HepG2 (cell line): ENCODE data around the gene MDM4. TPM values are rescaled to one million over a fixed set of nuclear protein-coding genes. Genes with fewer than 3 reads are reported as not detected.

Experiments
- ATAC-seq: fragments of 200-7000 bp; cut with Tn5 transposase; 3 replicates; pipeline ENCODE4 v1.9.1; 2020; ENCODE audit warnings: mild to moderate bottlenecking, moderate library complexity
- BruUV-seq: library from RNA; stranded (reverse); fragments of 400-500 nt; replicated peaks from 2 replicates; lab custom pipeline; 2021; lab: Mats Ljungman, UMichigan
- CTCF ChIA-PET: fragments of 300-600 bp; formaldehyde crosslinking; extraction: SDS; loops from one replicate; lab custom pipeline; 2021; ENCODE audit warnings: low total read pairs, inconsistent platforms, low intra/inter-chr PET ratio; lab: Yijun Ruan, JAX
- POLR2A ChIA-PET: fragments of 350-600 bp; sonication (Branson Sonifier 250); formaldehyde crosslinking; loops from one replicate; lab custom pipeline; 2020; ENCODE audit warnings: antibody characterized with exemption, inconsistent platforms; lab: Yijun Ruan, JAX
- DNase-seq: peaks from one replicate; pipeline ENCODE4 v3.0.0-alpha.2; 2015; ENCODE audit warnings: low spot score
- FAIRE-seq: peaks from 3 replicates; lab custom pipeline; 2011; peaks lifted over from hg19 to GRCh38; lab: Jason Lieb, UNC
- H2AFZ ChIP-seq: one replicate; pipeline ENCODE4 v1.6.1; 2011; ENCODE audit warnings: low read length, inconsistent platforms
- H3K27ac ChIP-seq: fragments of 300-600 bp; 3 replicates; pipeline ENCODE4 v1.8.0; 2011; ENCODE audit warnings: mixed run types, mild to moderate bottlenecking, mixed read lengths, low read length, inconsistent platforms; ENCODE audit not compliant: insufficient read depth; ENCODE audit errors: extremely low read length
- H3K27me3 ChIP-seq, 2 experiments: fragments of 200-600 bp in 1 of 2; 2 replicates in 1 of 2; 3 replicates in 1 of 2; pipeline versions ENCODE4 v1.6.0 to v1.8.0; 2011; ENCODE audit warnings: low read length in 2 of 2, mild to moderate bottlenecking in 2 of 2, moderate library complexity in 2 of 2, inconsistent platforms in 1 of 2; ENCODE audit not compliant: insufficient read depth in 2 of 2, control insufficient read depth in 1 of 2
- H3K36me3 ChIP-seq, 2 experiments: fragments of 200-600 bp in 1 of 2; replicated peaks in 1 of 2; 2 replicates in 1 of 2; 3 replicates in 1 of 2; pipeline versions ENCODE4 v1.5.1 to v1.8.0; 2011; ENCODE audit warnings: low read length in 2 of 2, inconsistent platforms in 1 of 2; ENCODE audit not compliant: insufficient read depth in 2 of 2, control insufficient read depth in 1 of 2
- H3K4me1 ChIP-seq: 2 replicates; pipeline ENCODE4 v1.5.1; 2012; ENCODE audit warnings: low read length, inconsistent platforms; ENCODE audit not compliant: insufficient read depth
- H3K4me2 ChIP-seq: 2 replicates; pipeline ENCODE4 v1.6.0; 2011; ENCODE audit warnings: low read depth, low read length, inconsistent platforms
- H3K4me3 ChIP-seq, 3 experiments: fragments of 200-600 bp in 1 of 3; sonication (generic), shearing (Covaris generic) in 1 of 3; replicated peaks in 1 of 3; 2 replicates each; pipeline ENCODE4 v1.5.1; 2011 to 2016; ENCODE audit warnings: low read length in 3 of 3, inconsistent platforms in 2 of 3, low read depth in 2 of 3, mild to moderate bottlenecking in 2 of 3, control low read depth in 1 of 3, mixed read lengths in 1 of 3; ENCODE audit not compliant: insufficient read depth in 1 of 3
- H3K79me2 ChIP-seq: one replicate; pipeline ENCODE4 v1.6.1; 2011; ENCODE audit warnings: low read length, inconsistent platforms; ENCODE audit not compliant: insufficient read depth
- H3K9ac ChIP-seq: 2 replicates; pipeline ENCODE4 v1.6.0; 2011; ENCODE audit warnings: mild to moderate bottlenecking, low read depth, low read length, inconsistent platforms; ENCODE audit not compliant: insufficient read depth
- H3K9me3 ChIP-seq: 2 replicates; pipeline ENCODE4 v1.5.1; 2012; ENCODE audit warnings: mild to moderate bottlenecking, low read length
- H4K20me1 ChIP-seq: 2 replicates; pipeline ENCODE4 v1.6.0; 2011; ENCODE audit warnings: inconsistent platforms, mild to moderate bottlenecking, low read length, moderate library complexity; ENCODE audit not compliant: insufficient read depth
- BRF2 ChIP-seq: sonication (generic); formaldehyde crosslinking; IDR thresholded peaks from 2 replicates; pipeline ENCODE4 v1.8.1; 2022; ENCODE audit warnings: mild to moderate bottlenecking, missing genetic modification reagents
- DBP ChIP-seq: sonication (generic); formaldehyde crosslinking; IDR thresholded peaks from 2 replicates; pipeline ENCODE4 v1.4.0; 2020; ENCODE audit warnings: missing genetic modification reagents; ENCODE audit errors: not compliant biosample characterization
- HOXA3 ChIP-seq: sonication (generic); formaldehyde crosslinking; IDR thresholded peaks from 2 replicates; pipeline ENCODE4 v1.5.0; 2020; ENCODE audit warnings: missing genetic modification reagents
- IRF1 ChIP-seq: sonication (generic); formaldehyde crosslinking; IDR thresholded peaks from 2 replicates; pipeline ENCODE4 v1.4.0; 2020; ENCODE audit warnings: low read depth, mild to moderate bottlenecking, missing genetic modification reagents
- KLF13 ChIP-seq: sonication (generic); formaldehyde crosslinking; IDR thresholded peaks from 2 replicates; pipeline ENCODE4 v1.4.0; 2020; ENCODE audit warnings: mild to moderate bottlenecking, missing genetic modification reagents
- KLF16 ChIP-seq, 2 experiments: sonication (generic) in 1 of 2; formaldehyde crosslinking in 1 of 2; IDR thresholded peaks; 2 replicates each; pipeline versions ENCODE4 v1.6.1 to v1.8.0; 2016 to 2023; ENCODE audit warnings: missing genetic modification reagents in 2 of 2, missing compliant biosample characterization in 1 of 2
- RAD51 ChIP-seq: fragments of 450-650 bp; IDR thresholded peaks from 2 replicates; pipeline ENCODE4 v1.6.1; 2016; ENCODE audit warnings: borderline replicate concordance
- USF2 ChIP-seq, 2 experiments: sonication (generic) in 1 of 2; formaldehyde crosslinking in 1 of 2; IDR thresholded peaks; 2 replicates each; pipeline versions ENCODE4 v1.5.1 to v1.6.1; 2011 to 2020; ENCODE audit warnings: borderline replicate concordance in 1 of 2, low read depth in 1 of 2, low read length in 1 of 2, mild to moderate bottlenecking in 1 of 2, missing genetic modification reagents in 1 of 2, moderate library complexity in 1 of 2
- YY1 ChIP-seq: IDR thresholded peaks from 2 replicates; pipeline ENCODE4 v1.6.1; 2011; ENCODE audit warnings: low read length, low read depth, moderate library complexity, mild to moderate bottlenecking; ENCODE audit not compliant: insufficient read depth, insufficient replicate concordance
- ZBTB21 ChIP-seq: sonication (generic); formaldehyde crosslinking; IDR thresholded peaks from 2 replicates; pipeline ENCODE4 v1.4.0; 2020; ENCODE audit warnings: missing genetic modification reagents
- ZFP90 ChIP-seq: sonication (generic); formaldehyde crosslinking; IDR thresholded peaks from 2 replicates; pipeline ENCODE4 v1.8.0; 2022; ENCODE audit warnings: missing genetic modification reagents, mild to moderate bottlenecking, inconsistent platforms, borderline replicate concordance
- ZNF121 ChIP-seq: sonication (generic); formaldehyde crosslinking; IDR thresholded peaks from 2 replicates; pipeline ENCODE4 v1.5.0; 2020; ENCODE audit warnings: mild to moderate bottlenecking, missing genetic modification reagents
- ZNF24 ChIP-seq: fragments of 450-650 bp; IDR thresholded peaks from 2 replicates; pipeline ENCODE4 v1.6.1; 2017; ENCODE audit warnings: antibody characterized with exemption, mild to moderate bottlenecking
- ZNF281 ChIP-seq: sonication (generic); formaldehyde crosslinking; IDR thresholded peaks from 2 replicates; pipeline ENCODE4 v1.4.0; 2020; ENCODE audit warnings: missing genetic modification reagents, borderline replicate concordance
- ZNF354B ChIP-seq: sonication (generic); formaldehyde crosslinking; IDR thresholded peaks from 2 replicates; pipeline ENCODE4 v1.8.0; 2022; ENCODE audit warnings: mild to moderate bottlenecking, missing genetic modification reagents
- ZNF451 ChIP-seq: sonication (generic); formaldehyde crosslinking; IDR thresholded peaks from 2 replicates; pipeline ENCODE4 v1.5.0; 2020; ENCODE audit warnings: mild to moderate bottlenecking, missing genetic modification reagents
- ZNF549 ChIP-seq: sonication (generic); formaldehyde crosslinking; IDR thresholded peaks from 2 replicates; pipeline ENCODE4 v1.5.0; 2020; ENCODE audit warnings: missing genetic modification reagents
- ZNF713 ChIP-seq: sonication (generic); formaldehyde crosslinking; IDR thresholded peaks from 2 replicates; pipeline ENCODE4 v1.4.0; 2020; ENCODE audit warnings: mild to moderate bottlenecking, missing genetic modification reagents
- WGBS: methylation state at CpG from one replicate; pipeline ENCODE4 v1.1.6; 2017; ENCODE audit warnings: low lambda C conversion rate; 5-methylcytosine and 5-hydroxymethylcytosine counted together
- in situ Hi-C: cut with HindIII; loops from 2 replicates; pipeline ENCODE4 v1.10.0; 2017; ENCODE audit warnings: low pct_unique_long_range_greater_than_20kb; ENCODE audit not compliant: extremely low pct_ligation_motif_present
- intact Hi-C: fragments of 100-400 bp; cut with micrococcal nuclease; formaldehyde crosslinking; loops from one replicate; pipeline ENCODE4 v1.10.0; 2022; ENCODE audit not compliant: unreplicated experiment
- polyA plus RNA-seq, 8 experiments: library from polyadenylated mRNA; depleted of rRNA in 3 of 8; stranded (reverse) in 7 of 8; unstranded in 1 of 8; fragments of >200 nt; fragmentation: Illumina TruSeq in 4 of 8; extraction: Trizol in 4 of 8; gene quantifications; 2 replicates each; pipeline versions ENCODE4 v1.2.1 to v1.2.3, GENCODE V29; 2011 to 2016; ENCODE audit warnings: low read depth in 4 of 8, missing spikeins in 1 of 8, mixed read lengths in 1 of 8; ENCODE audit not compliant: insufficient read depth in 1 of 8
- total RNA-seq, 5 experiments: library from RNA; depleted of rRNA; stranded (reverse); fragments of >200 nt; fragmentation: Illumina TruSeq; extraction: Trizol; gene quantifications; 2 replicates each; pipeline ENCODE4 v1.2.3, GENCODE V29; 2016; ENCODE audit warnings: low read depth in 1 of 5

The MDM4 gene
- total and polyA plus RNA-seq, 2 of the 13 experiments (the other 11 are each of a cell fraction or from before 2014, with no cell fraction given): 14.9 to 19.0 TPM

GRCh38 chr1:204468206-204468605, 48.0 kb upstream of the MDM4 start:
- intact Hi-C loops: no loop called here
- no peaks in the 10 kb centered on the region for H3K9me3 ChIP-seq
- TF ChIP-seq DBP (CRISPR knock-in tag) (no peak), KLF13 (CRISPR knock-in tag) (no peak), IRF1 (CRISPR knock-in tag) (no peak), KLF16 (CRISPR knock-in tag; IDR thresholded peaks at IDR 0.05) (no peak), ZNF549 (CRISPR knock-in tag) (no peak), ZNF354B (CRISPR knock-in tag) (no peak), USF2 (IDR thresholded peaks at IDR 0.05; ENCODE audit: low read depth, low read length) (no peak), USF2 (CRISPR knock-in tag; IDR thresholded peaks at IDR 0.05; ENCODE audit: borderline replicate concordance) (no peak), ZNF281 (CRISPR knock-in tag) (no peak), ZFP90 (no peak), ZNF713 (CRISPR knock-in tag) (no peak), ZBTB21 (CRISPR knock-in tag) (no peak), RAD51 (no peak), BRF2 (CRISPR knock-in tag) (no peak), ZNF121 (no peak), ZNF451 (CRISPR knock-in tag) (no peak), YY1 (no peak), HOXA3 (CRISPR knock-in tag) (no peak), ZNF24 (no peak)

More at GRCh38 chr1:204468206-204468605, 48.0 kb upstream of the MDM4 start:
- BruUV-seq: no TSS peak
- Histone ChIP-seq H3K79me2 (no peaks in the 10 kb centered on the region), H4K20me1 (no peaks in the 10 kb centered on the region), H3K4me2 (no peak overlapping the region), H3K4me1 (no peaks in the 10 kb centered on the region), H3K9ac (no peak overlapping the region), H3K36me3 (peaks cover 3 to 5% of the 10 kb centered on the region in 2 experiments; a peak in 1 of 5 replicates), H3K27me3 (no peaks in the 10 kb centered on the region), H3K27ac (no peak overlapping the region), H3K4me3 (no peak overlapping the region), H2AFZ (no peak overlapping the region)
- in situ Hi-C loops: no loop called here
- DNase-seq (no peak), ATAC-seq (no peak), FAIRE-seq (no peak)
- 99% methylated on average over 9 of the region's 10 CpGs for WGBS
- CTCF ChIA-PET: no interaction called here
- POLR2A ChIA-PET: no interaction called here
